GM23338 (cell line): ENCODE results near the gene UVSSA. TPM values are rescaled to one million over a fixed set of nuclear protein-coding genes. Genes with fewer than 3 reads are reported as not detected.

Experiments used
- ATAC-seq: fragments of 200-7000 bp; cut with Tn5 transposase; 3 replicates; pipeline ENCODE4 v1.9.1; 2020
- DNase-seq: peaks from one replicate; pipeline ENCODE4 v3.0.0-alpha.2; 2015; ENCODE audit warnings: low spot score
- H2AFZ ChIP-seq: fragments of 200-600 bp; sonication (generic); 2 replicates; pipeline ENCODE4 v1.8.0; 2016; ENCODE audit warnings: antibody characterized with exemption, mild to moderate bottlenecking, moderate library complexity
- H3F3A ChIP-seq: fragments of 200-600 bp; sonication (generic); replicated peaks from 2 replicates; pipeline ENCODE4 v1.8.0; 2017; ENCODE audit warnings: antibody characterized with exemption, mixed run types, low read depth
- H3K27ac ChIP-seq: fragments of 200-600 bp; sonication (generic); 2 replicates; pipeline ENCODE4 v1.6.1; 2016; ENCODE audit warnings: low read depth
- H3K27me3 ChIP-seq: fragments of 200-600 bp; sonication (generic); 2 replicates; pipeline ENCODE4 v1.8.0; 2016; ENCODE audit warnings: mild to moderate bottlenecking, mixed run types, moderate library complexity; ENCODE audit not compliant: insufficient read depth
- H3K36me3 ChIP-seq: fragments of 200-600 bp; sonication (generic); 2 replicates; pipeline ENCODE4 v1.8.0; 2016; ENCODE audit warnings: mild to moderate bottlenecking; ENCODE audit not compliant: insufficient read depth
- H3K4me1 ChIP-seq: fragments of 200-600 bp; sonication (generic); 2 replicates; pipeline ENCODE4 v1.8.0; 2016; ENCODE audit warnings: mild to moderate bottlenecking, moderate library complexity; ENCODE audit not compliant: insufficient read depth
- H3K4me2 ChIP-seq: fragments of 200-600 bp; sonication (generic); 2 replicates; pipeline ENCODE4 v1.7.1; 2017; ENCODE audit warnings: mixed run types
- H3K4me3 ChIP-seq: fragments of 200-600 bp; sonication (generic); 2 replicates; pipeline ENCODE4 v1.6.1; 2016; ENCODE audit warnings: mixed run types
- H3K79me2 ChIP-seq: fragments of 200-600 bp; sonication (generic); replicated peaks from 2 replicates; pipeline ENCODE4 v1.8.0; 2017; ENCODE audit warnings: mild to moderate bottlenecking; ENCODE audit not compliant: insufficient read depth
- H3K9me2 ChIP-seq: fragments of 200-600 bp; sonication (generic); 2 replicates; pipeline ENCODE4 v1.8.0; 2017; ENCODE audit not compliant: insufficient read depth
- H4K20me1 ChIP-seq: fragments of 200-600 bp; sonication (generic); replicated peaks from 2 replicates; pipeline ENCODE4 v1.8.0; 2017; ENCODE audit warnings: mild to moderate bottlenecking; ENCODE audit not compliant: insufficient read depth
- H3K27ac Mint-ChIP-seq: 2 replicates; pipeline ENCODE4 v1.8.0; 2020; ENCODE audit warnings: inconsistent platforms, mild to moderate bottlenecking, moderate library complexity, mixed read lengths
- H3K27me3 Mint-ChIP-seq: 3 replicates; pipeline ENCODE4 v1.8.0; 2022; ENCODE audit warnings: low read depth, mild to moderate bottlenecking, moderate library complexity, mixed read lengths, inconsistent platforms; ENCODE audit not compliant: insufficient read depth, poor library complexity
- H3K36me3 Mint-ChIP-seq: 3 replicates; pipeline ENCODE4 v1.8.0; 2021; ENCODE audit warnings: low read depth, mild to moderate bottlenecking, inconsistent platforms, moderate library complexity, mixed read lengths
- H3K4me1 Mint-ChIP-seq: 3 replicates; pipeline ENCODE4 v1.8.0; 2020; ENCODE audit warnings: mild to moderate bottlenecking, inconsistent platforms, mixed read lengths
- H3K4me3 Mint-ChIP-seq: 3 replicates; pipeline ENCODE4 v1.8.0; 2021; ENCODE audit warnings: moderate library complexity, mild to moderate bottlenecking, inconsistent platforms, mixed read lengths
- H3K9me3 Mint-ChIP-seq: 3 replicates; pipeline ENCODE4 v1.8.0; 2020; ENCODE audit warnings: moderate library complexity, mild to moderate bottlenecking, inconsistent platforms, mixed read lengths
- CREB1 ChIP-seq: fragments of 250-450 bp; sonication (Bioruptor Pico); IDR thresholded peaks from 2 replicates; pipeline ENCODE4 v1.5.0; 2020; ENCODE audit warnings: low read depth, mild to moderate bottlenecking, moderate library complexity
- EZH2 ChIP-seq: fragments of 200-600 bp; sonication (generic); IDR thresholded peaks from one replicate; pipeline ENCODE4 v1.8.0; 2017; ENCODE audit warnings: antibody characterized with exemption, mild to moderate bottlenecking, low read depth; ENCODE audit not compliant: unreplicated experiment
- EZH2phosphoT487 ChIP-seq: fragments of 200-600 bp; sonication (generic); IDR thresholded peaks from one replicate; pipeline ENCODE4 v1.8.1; 2018; ENCODE audit warnings: antibody characterized with exemption; ENCODE audit not compliant: unreplicated experiment
- JUNB ChIP-seq: IDR thresholded peaks from one replicate; pipeline ENCODE4 v1.6.1; 2016; ENCODE audit warnings: antibody characterized with exemption; ENCODE audit not compliant: unreplicated experiment
- NANOG ChIP-seq: IDR thresholded peaks from 2 replicates; pipeline ENCODE4 v1.6.1; 2016; ENCODE audit warnings: antibody characterized with exemption, borderline replicate concordance
- POLR2AphosphoS5 ChIP-seq: IDR thresholded peaks from 2 replicates; pipeline ENCODE4 v1.6.1; 2016; ENCODE audit warnings: antibody characterized with exemption, low read depth
- STAT1 ChIP-seq: IDR thresholded peaks from one replicate; pipeline ENCODE4 v1.6.1; 2016; ENCODE audit warnings: antibody characterized with exemption; ENCODE audit not compliant: unreplicated experiment
- ZNF114 ChIP-seq: fragments of 250-450 bp; sonication (Bioruptor Pico); IDR thresholded peaks from 2 replicates; pipeline ENCODE4 v1.5.0; 2020; ENCODE audit warnings: mild to moderate bottlenecking, moderate library complexity
- ZNF331 ChIP-seq: fragments of 250-450 bp; sonication (Bioruptor Pico); IDR thresholded peaks from 2 replicates; pipeline ENCODE4 v1.5.0; 2020; ENCODE audit warnings: low read depth, mild to moderate bottlenecking, moderate library complexity
- polyA plus RNA-seq: library from polyadenylated mRNA; unstranded; fragments of >200 nt; fragmentation: Nextera tagmentation; extraction: Ambion mirVana; gene quantifications from 2 replicates; pipeline ENCODE4 v1.2.1, GENCODE V29; 2016
- total RNA-seq: library from RNA; depleted of rRNA; stranded (reverse); fragments of >200 nt; shearing (Covaris generic); gene quantifications from 2 replicates; pipeline ENCODE4 v1.2.3, GENCODE V29; 2014
- TF ChIP-seq, protein P1 (sequence below): fragments of 250-450 bp; sonication (Bioruptor Pico); IDR thresholded peaks from 2 replicates; pipeline ENCODE4 v1.5.0; 2020; ENCODE audit warnings: mild to moderate bottlenecking, moderate library complexity
- TF ChIP-seq, protein P2 (sequence below), 2 experiments: fragments of 200-600 bp in 1 of 2; sonication (generic) in 1 of 2; conservative IDR thresholded peaks; 2 replicates each; pipeline versions ENCODE4 v1.5.1 to v1.6.1; 2016 to 2017; ENCODE audit warnings: antibody characterized with exemption in 2 of 2, low read depth in 2 of 2, mild to moderate bottlenecking in 2 of 2, moderate library complexity in 1 of 2
- TF ChIP-seq, protein P3 (sequence below): IDR thresholded peaks from one replicate; pipeline ENCODE4 v1.6.1; 2018; ENCODE audit warnings: antibody characterized with exemption; ENCODE audit not compliant: unreplicated experiment
- TF ChIP-seq, protein P4 (sequence below): IDR thresholded peaks from 2 replicates; pipeline ENCODE4 v1.6.1; 2016; ENCODE audit warnings: antibody characterized with exemption

UVSSA gene
- total and polyA plus RNA-seq, 2 experiments from 2014 or later: 6.5 to 27.7 TPM

DNA sequence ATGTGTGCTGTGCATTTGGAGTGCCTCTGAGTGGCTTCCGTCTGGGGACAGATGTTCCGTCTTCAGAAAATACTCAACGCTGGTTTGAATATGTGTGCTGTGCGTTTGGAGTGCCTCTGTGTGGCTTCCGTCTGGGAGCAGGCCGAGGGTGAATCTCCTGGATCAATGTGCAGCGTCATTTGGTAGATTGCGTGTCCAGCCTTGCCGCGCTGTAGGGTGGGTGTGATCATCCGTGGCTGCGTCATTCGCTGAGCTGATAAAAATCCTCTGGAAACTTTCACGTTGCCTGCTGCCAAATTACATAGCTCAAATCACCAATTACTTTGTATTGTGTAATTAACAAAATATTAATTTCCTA lies 12.1 kb downstream of the UVSSA start (continued):
- TF ChIP-seq, protein P1, sequence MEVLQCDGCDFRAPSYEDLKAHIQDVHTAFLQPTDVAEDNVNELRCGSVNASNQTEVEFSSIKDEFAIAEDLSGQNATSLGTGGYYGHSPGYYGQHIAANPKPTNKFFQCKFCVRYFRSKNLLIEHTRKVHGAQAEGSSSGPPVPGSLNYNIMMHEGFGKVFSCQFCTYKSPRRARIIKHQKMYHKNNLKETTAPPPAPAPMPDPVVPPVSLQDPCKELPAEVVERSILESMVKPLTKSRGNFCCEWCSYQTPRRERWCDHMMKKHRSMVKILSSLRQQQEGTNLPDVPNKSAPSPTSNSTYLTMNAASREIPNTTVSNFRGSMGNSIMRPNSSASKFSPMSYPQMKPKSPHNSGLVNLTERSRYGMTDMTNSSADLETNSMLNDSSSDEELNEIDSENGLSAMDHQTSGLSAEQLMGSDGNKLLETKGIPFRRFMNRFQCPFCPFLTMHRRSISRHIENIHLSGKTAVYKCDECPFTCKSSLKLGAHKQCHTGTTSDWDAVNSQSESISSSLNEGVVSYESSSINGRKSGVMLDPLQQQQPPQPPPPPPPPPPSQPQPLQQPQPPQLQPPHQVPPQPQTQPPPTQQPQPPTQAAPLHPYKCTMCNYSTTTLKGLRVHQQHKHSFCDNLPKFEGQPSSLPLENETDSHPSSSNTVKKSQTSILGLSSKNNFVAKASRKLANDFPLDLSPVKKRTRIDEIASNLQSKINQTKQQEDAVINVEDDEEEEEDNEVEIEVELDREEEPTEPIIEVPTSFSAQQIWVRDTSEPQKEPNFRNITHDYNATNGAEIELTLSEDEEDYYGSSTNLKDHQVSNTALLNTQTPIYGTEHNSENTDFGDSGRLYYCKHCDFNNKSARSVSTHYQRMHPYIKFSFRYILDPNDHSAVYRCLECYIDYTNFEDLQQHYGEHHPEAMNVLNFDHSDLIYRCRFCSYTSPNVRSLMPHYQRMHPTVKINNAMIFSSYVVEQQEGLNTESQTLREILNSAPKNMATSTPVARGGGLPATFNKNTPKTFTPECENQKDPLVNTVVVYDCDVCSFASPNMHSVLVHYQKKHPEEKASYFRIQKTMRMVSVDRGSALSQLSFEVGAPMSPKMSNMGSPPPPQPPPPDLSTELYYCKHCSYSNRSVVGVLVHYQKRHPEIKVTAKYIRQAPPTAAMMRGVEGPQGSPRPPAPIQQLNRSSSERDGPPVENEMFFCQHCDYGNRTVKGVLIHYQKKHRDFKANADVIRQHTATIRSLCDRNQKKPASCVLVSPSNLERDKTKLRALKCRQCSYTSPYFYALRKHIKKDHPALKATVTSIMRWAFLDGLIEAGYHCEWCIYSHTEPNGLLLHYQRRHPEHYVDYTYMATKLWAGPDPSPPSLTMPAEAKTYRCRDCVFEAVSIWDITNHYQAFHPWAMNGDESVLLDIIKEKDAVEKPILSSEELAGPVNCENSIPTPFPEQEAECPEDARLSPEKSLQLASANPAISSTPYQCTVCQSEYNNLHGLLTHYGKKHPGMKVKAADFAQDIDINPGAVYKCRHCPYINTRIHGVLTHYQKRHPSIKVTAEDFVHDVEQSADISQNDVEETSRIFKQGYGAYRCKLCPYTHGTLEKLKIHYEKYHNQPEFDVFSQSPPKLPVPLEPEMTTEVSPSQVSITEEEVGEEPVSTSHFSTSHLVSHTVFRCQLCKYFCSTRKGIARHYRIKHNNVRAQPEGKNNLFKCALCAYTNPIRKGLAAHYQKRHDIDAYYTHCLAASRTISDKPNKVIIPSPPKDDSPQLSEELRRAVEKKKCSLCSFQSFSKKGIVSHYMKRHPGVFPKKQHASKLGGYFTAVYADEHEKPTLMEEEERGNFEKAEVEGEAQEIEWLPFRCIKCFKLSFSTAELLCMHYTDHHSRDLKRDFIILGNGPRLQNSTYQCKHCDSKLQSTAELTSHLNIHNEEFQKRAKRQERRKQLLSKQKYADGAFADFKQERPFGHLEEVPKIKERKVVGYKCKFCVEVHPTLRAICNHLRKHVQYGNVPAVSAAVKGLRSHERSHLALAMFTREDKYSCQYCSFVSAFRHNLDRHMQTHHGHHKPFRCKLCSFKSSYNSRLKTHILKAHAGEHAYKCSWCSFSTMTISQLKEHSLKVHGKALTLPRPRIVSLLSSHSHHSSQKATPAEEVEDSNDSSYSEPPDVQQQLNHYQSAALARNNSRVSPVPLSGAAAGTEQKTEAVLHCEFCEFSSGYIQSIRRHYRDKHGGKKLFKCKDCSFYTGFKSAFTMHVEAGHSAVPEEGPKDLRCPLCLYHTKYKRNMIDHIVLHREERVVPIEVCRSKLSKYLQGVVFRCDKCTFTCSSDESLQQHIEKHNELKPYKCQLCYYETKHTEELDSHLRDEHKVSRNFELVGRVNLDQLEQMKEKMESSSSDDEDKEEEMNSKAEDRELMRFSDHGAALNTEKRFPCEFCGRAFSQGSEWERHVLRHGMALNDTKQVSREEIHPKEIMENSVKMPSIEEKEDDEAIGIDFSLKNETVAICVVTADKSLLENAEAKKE (CRISPR knock-in tag): no peak
- TF ChIP-seq POLR2AphosphoS5: no peak
- TF ChIP-seq STAT1: no peak
- no peak for TF ChIP-seq EZH2phosphoT487
- TF ChIP-seq ZNF331: no peak
- TF ChIP-seq, protein P2, sequence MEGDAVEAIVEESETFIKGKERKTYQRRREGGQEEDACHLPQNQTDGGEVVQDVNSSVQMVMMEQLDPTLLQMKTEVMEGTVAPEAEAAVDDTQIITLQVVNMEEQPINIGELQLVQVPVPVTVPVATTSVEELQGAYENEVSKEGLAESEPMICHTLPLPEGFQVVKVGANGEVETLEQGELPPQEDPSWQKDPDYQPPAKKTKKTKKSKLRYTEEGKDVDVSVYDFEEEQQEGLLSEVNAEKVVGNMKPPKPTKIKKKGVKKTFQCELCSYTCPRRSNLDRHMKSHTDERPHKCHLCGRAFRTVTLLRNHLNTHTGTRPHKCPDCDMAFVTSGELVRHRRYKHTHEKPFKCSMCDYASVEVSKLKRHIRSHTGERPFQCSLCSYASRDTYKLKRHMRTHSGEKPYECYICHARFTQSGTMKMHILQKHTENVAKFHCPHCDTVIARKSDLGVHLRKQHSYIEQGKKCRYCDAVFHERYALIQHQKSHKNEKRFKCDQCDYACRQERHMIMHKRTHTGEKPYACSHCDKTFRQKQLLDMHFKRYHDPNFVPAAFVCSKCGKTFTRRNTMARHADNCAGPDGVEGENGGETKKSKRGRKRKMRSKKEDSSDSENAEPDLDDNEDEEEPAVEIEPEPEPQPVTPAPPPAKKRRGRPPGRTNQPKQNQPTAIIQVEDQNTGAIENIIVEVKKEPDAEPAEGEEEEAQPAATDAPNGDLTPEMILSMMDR (conservative IDR thresholded peaks at IDR 0.05; ENCODE audit: low read depth in 2 of 2): no peak

DNA sequence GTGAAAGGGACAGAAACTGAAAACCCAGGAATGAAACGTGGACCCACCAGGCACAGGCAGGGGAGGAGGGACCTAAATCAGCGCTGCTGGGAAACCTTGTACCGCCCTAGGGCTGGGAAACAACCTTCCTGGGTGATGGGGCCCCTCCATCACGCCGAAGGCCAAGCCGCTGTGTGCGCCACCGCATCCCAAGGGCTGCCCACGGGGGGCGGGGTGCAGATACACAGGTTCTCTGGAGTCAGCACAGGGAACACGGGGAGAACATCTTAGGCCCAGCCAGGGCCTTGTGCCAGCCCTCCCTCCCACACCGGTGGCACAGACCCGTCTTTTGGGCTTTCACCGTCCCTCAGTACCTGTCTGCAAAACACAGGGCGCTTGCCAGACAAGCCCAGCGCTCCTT lies 13.0 kb downstream of the UVSSA start:
- no peak for ATAC-seq
- no peaks in the 10 kb centered on the region for H3F3A ChIP-seq
- H3K79me2 ChIP-seq: no peaks in the 10 kb centered on the region
- DNase-seq: no peak
- Mint-ChIP-seq H3K4me3 (no peak overlapping the region), H3K36me3 (peaks cover 10% of the 10 kb centered on the region), H3K27ac (no peak overlapping the region), H3K4me1 (peaks cover 3% of the 10 kb centered on the region; the same call in 2 of the 3 replicates), H3K27me3 (peaks cover 2% of the 10 kb centered on the region), H3K9me3 (no peaks in the 10 kb centered on the region; the same call in 2 of the 3 replicates)
- no peak overlapping the region for H2AFZ ChIP-seq
- H3K4me1 ChIP-seq: no peaks in the 10 kb centered on the region
- no peaks in the 10 kb centered on the region for H4K20me1 ChIP-seq
- no peaks in the 10 kb centered on the region for H3K9me2 ChIP-seq
- H3K4me3 ChIP-seq: no peak overlapping the region
- H3K27me3 ChIP-seq: no peaks in the 10 kb centered on the region
- H3K4me2 ChIP-seq: no peak overlapping the region
- H3K36me3 ChIP-seq: no peaks in the 10 kb centered on the region
- no peak overlapping the region for H3K27ac ChIP-seq
- no peak for TF ChIP-seq ZNF114 (CRISPR knock-in tag)
- no peak for TF ChIP-seq POLR2AphosphoS5
- TF ChIP-seq, protein P3, sequence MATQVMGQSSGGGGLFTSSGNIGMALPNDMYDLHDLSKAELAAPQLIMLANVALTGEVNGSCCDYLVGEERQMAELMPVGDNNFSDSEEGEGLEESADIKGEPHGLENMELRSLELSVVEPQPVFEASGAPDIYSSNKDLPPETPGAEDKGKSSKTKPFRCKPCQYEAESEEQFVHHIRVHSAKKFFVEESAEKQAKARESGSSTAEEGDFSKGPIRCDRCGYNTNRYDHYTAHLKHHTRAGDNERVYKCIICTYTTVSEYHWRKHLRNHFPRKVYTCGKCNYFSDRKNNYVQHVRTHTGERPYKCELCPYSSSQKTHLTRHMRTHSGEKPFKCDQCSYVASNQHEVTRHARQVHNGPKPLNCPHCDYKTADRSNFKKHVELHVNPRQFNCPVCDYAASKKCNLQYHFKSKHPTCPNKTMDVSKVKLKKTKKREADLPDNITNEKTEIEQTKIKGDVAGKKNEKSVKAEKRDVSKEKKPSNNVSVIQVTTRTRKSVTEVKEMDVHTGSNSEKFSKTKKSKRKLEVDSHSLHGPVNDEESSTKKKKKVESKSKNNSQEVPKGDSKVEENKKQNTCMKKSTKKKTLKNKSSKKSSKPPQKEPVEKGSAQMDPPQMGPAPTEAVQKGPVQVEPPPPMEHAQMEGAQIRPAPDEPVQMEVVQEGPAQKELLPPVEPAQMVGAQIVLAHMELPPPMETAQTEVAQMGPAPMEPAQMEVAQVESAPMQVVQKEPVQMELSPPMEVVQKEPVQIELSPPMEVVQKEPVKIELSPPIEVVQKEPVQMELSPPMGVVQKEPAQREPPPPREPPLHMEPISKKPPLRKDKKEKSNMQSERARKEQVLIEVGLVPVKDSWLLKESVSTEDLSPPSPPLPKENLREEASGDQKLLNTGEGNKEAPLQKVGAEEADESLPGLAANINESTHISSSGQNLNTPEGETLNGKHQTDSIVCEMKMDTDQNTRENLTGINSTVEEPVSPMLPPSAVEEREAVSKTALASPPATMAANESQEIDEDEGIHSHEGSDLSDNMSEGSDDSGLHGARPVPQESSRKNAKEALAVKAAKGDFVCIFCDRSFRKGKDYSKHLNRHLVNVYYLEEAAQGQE: no peak
- TF ChIP-seq, protein P4, sequence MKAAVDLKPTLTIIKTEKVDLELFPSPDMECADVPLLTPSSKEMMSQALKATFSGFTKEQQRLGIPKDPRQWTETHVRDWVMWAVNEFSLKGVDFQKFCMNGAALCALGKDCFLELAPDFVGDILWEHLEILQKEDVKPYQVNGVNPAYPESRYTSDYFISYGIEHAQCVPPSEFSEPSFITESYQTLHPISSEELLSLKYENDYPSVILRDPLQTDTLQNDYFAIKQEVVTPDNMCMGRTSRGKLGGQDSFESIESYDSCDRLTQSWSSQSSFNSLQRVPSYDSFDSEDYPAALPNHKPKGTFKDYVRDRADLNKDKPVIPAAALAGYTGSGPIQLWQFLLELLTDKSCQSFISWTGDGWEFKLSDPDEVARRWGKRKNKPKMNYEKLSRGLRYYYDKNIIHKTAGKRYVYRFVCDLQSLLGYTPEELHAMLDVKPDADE: no peak
- TF ChIP-seq STAT1: no peak
- TF ChIP-seq JUNB: no peak
- no peak for TF ChIP-seq CREB1 (CRISPR knock-in tag)
- no peak for TF ChIP-seq EZH2phosphoT487
- no peak for TF ChIP-seq EZH2
- no peak for TF ChIP-seq NANOG
